Measurements from ENCODE around the gene TMEM150C. TPM values are rescaled to one million over a fixed set of nuclear protein-coding genes. Genes with fewer than 3 reads are reported as not detected.

The TMEM150C gene
- total RNA-seq, 1 experiment from 2014 or later = 0.58 TPM

- DNase-seq (no peak), ATAC-seq (no peak)
- ChIA-PET CTCF (no interaction called here), POLR2A (ENCODE audit: unreplicated experiment) (no interaction called here)
- Histone ChIP-seq H3K9me3 (ENCODE audit: low read length) (no peaks in the 10 kb centered on the region), H3K4me1 (ENCODE audit: insufficient read depth, low read length) (no peaks in the 10 kb centered on the region), H3K27me3 (ENCODE audit: low read length) (peaks cover 15% of the 10 kb centered on the region), H4K20me1 (ENCODE audit: low read length) (no peaks in the 10 kb centered on the region), H3K4me3 (ENCODE audit: low read length) (no peak overlapping the region), H3K4me2 (ENCODE audit: low read length) (no peak overlapping the region), H3K9me2 (replicated peaks; ENCODE audit: low read length) (no peaks in the 10 kb centered on the region), H3F3A (ENCODE audit: low read length, unreplicated experiment) (no peaks in the 10 kb centered on the region), H2AFZ (ENCODE audit: low read length) (no peak overlapping the region), H3K79me2 (ENCODE audit: low read length) (no peaks in the 10 kb centered on the region), H3K36me3 (ENCODE audit: low read depth, low read length) (no peaks in the 10 kb centered on the region), H3K9ac (ENCODE audit: low read length) (no peak overlapping the region), H3K27ac (ENCODE audit: low read length) (no peak overlapping the region)
- TF ChIP-seq EZH2phosphoT487 (IDR thresholded peaks at IDR 0.05; ENCODE audit: borderline replicate concordance, low read length) (no peak), EZH2 (IDR thresholded peaks at IDR 0.05; ENCODE audit: low read length, unreplicated experiment) (no peak)
- TF ChIP-seq, protein P1, sequence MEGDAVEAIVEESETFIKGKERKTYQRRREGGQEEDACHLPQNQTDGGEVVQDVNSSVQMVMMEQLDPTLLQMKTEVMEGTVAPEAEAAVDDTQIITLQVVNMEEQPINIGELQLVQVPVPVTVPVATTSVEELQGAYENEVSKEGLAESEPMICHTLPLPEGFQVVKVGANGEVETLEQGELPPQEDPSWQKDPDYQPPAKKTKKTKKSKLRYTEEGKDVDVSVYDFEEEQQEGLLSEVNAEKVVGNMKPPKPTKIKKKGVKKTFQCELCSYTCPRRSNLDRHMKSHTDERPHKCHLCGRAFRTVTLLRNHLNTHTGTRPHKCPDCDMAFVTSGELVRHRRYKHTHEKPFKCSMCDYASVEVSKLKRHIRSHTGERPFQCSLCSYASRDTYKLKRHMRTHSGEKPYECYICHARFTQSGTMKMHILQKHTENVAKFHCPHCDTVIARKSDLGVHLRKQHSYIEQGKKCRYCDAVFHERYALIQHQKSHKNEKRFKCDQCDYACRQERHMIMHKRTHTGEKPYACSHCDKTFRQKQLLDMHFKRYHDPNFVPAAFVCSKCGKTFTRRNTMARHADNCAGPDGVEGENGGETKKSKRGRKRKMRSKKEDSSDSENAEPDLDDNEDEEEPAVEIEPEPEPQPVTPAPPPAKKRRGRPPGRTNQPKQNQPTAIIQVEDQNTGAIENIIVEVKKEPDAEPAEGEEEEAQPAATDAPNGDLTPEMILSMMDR (conservative IDR thresholded peaks at IDR 0.05; ENCODE audit: low read depth, low read length) = no peak
- no TSS peak for BruUV-seq (replicated peaks)
- intact Hi-C loops (cut with micrococcal nuclease) = no loop called here
Measured at GRCh38 chr4:82584931-82585330, 23.1 kb upstream of the TMEM150C start.

- H3K4me3 ChIP-seq (ENCODE audit: low read length) = no peak overlapping the region
- intact Hi-C loops (cut with micrococcal nuclease) = no loop called here
- no peak overlapping the region for H3K27ac ChIP-seq (ENCODE audit: low read length)
- no peak overlapping the region for H3K9ac ChIP-seq (ENCODE audit: low read length)
- ChIA-PET CTCF (no interaction called here), POLR2A (ENCODE audit: unreplicated experiment) (no interaction called here)
- H3K27me3 ChIP-seq (ENCODE audit: low read length) = peaks cover 15% of the 10 kb centered on the region
- H3K36me3 ChIP-seq (ENCODE audit: low read depth, low read length) = no peaks in the 10 kb centered on the region
- no peaks in the 10 kb centered on the region for H3K4me1 ChIP-seq (ENCODE audit: insufficient read depth, low read length)
- H3K9me3 ChIP-seq (ENCODE audit: low read length) = no peaks in the 10 kb centered on the region
- H3K9me2 ChIP-seq (replicated peaks; ENCODE audit: low read length) = no peaks in the 10 kb centered on the region
- DNase-seq (no peak), ATAC-seq (no peak)
- no peak overlapping the region for H3K4me2 ChIP-seq (ENCODE audit: low read length)
- H2AFZ ChIP-seq (ENCODE audit: low read length) = no peak overlapping the region
- TF ChIP-seq EZH2phosphoT487 (IDR thresholded peaks at IDR 0.05; ENCODE audit: borderline replicate concordance, low read length) (no peak), EZH2 (IDR thresholded peaks at IDR 0.05; ENCODE audit: low read length, unreplicated experiment) (no peak)
- TF ChIP-seq, protein P1 (conservative IDR thresholded peaks at IDR 0.05; ENCODE audit: low read depth, low read length) = no peak
- H3K79me2 ChIP-seq (ENCODE audit: low read length) = no peaks in the 10 kb centered on the region
- no TSS peak for BruUV-seq (replicated peaks)
- no peaks in the 10 kb centered on the region for H4K20me1 ChIP-seq (ENCODE audit: low read length)
- no peaks in the 10 kb centered on the region for H3F3A ChIP-seq (ENCODE audit: low read length, unreplicated experiment)
Measured at GRCh38 chr4:82583897-82584587, 22.3 kb upstream of the TMEM150C start.

DNA sequence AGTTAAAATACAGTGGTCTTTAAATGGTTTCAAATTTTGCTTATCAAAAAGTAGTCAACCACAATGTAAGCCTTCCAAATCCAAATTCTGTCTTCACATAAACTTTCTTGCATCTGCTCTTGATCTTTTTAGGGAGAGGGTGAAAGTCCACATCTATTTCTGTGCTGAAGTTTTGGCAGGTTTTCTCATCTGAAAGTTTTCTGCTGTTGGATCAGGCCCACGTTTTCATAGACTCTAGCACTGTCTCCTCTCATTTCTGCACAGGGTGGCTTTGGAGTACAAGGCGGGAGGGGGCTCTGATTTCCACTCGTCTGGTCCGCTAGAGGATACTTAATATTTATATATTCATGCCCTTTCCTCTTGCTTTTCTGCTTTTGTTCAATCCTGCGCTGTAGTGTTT is 18.1 kb upstream of the TMEM150C start:
- Histone ChIP-seq H3K9ac (ENCODE audit: low read length) (no peak overlapping the region), H3K36me3 (ENCODE audit: low read depth, low read length) (no peaks in the 10 kb centered on the region), H4K20me1 (ENCODE audit: low read length) (no peaks in the 10 kb centered on the region), H3K4me2 (ENCODE audit: low read length) (no peak overlapping the region), H3K9me2 (replicated peaks; ENCODE audit: low read length) (no peaks in the 10 kb centered on the region), H3K9me3 (ENCODE audit: low read length) (no peaks in the 10 kb centered on the region), H3K27ac (ENCODE audit: low read length) (no peak overlapping the region), H3F3A (ENCODE audit: low read length, unreplicated experiment) (no peaks in the 10 kb centered on the region), H3K79me2 (ENCODE audit: low read length) (no peaks in the 10 kb centered on the region), H3K4me1 (ENCODE audit: insufficient read depth, low read length) (no peaks in the 10 kb centered on the region), H3K27me3 (ENCODE audit: low read length) (peaks cover 15% of the 10 kb centered on the region), H2AFZ (ENCODE audit: low read length) (no peak overlapping the region), H3K4me3 (ENCODE audit: low read length) (no peak overlapping the region)
- no peak for DNase-seq
- BruUV-seq (replicated peaks) = no TSS peak
- intact Hi-C loops (cut with micrococcal nuclease) = no loop called here
- CTCF ChIA-PET = no interaction called here
- TF ChIP-seq EZH2 (IDR thresholded peaks at IDR 0.05; ENCODE audit: low read length, unreplicated experiment) = no peak
- TF ChIP-seq, protein P1 (conservative IDR thresholded peaks at IDR 0.05; ENCODE audit: low read depth, low read length) = no peak
- no peak for TF ChIP-seq EZH2phosphoT487 (IDR thresholded peaks at IDR 0.05; ENCODE audit: borderline replicate concordance, low read length)
- ATAC-seq = no peak
- POLR2A ChIA-PET (ENCODE audit: unreplicated experiment) = no interaction called here

Data from PC-3 (cell line).